GM12892 (cell line): ENCODE data around the gene GTF2H3.

Experiments used
- DNase-seq: peaks from one replicate; pipeline ENCODE4 v3.0.0; 2011; ENCODE audit not compliant: insufficient read length
- FAIRE-seq: peaks from 2 replicates; lab custom pipeline; 2011; peaks lifted over from hg19 to GRCh38; lab: Jason Lieb, UNC
- POLR2A ChIP-seq: IDR thresholded peaks from 2 replicates; pipeline ENCODE4 v1.6.1; 2011; ENCODE audit warnings: low read depth, low read length, control low read depth
- POLR2AphosphoS5 ChIP-seq: IDR thresholded peaks from 2 replicates; pipeline ENCODE4 v1.6.1; 2011; ENCODE audit warnings: low read depth, low read length, control low read depth
- TAF1 ChIP-seq: IDR thresholded peaks from 2 replicates; pipeline ENCODE4 v1.6.1; 2011; ENCODE audit warnings: low read depth, mild to moderate bottlenecking, control low read depth, low read length, borderline replicate concordance

GTF2H3 gene

DNA sequence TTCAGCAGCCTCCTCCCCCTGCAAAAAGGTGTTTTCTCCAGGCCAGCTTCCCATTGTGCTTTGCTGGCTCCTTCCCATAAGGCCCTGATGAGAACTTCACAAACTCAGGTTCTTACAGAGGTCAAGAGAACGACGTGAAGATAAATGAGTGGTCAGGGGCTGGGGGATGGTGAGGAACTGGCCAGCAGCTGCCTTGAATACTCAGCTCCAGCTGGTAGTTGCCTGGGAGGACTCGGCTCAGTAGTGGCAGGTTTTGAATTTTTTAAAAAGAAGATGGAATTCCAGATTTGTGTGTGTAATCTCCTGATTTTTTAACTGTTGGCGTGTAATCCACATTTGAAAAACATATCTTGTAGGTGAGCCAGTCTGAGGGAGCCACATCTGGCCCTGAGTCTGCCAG is 25.9 kb upstream of the GTF2H3 start:
- no peak for FAIRE-seq
- no peak for TF ChIP-seq POLR2A
- no peak for TF ChIP-seq POLR2AphosphoS5
- no peak for TF ChIP-seq TAF1
- DNase-seq: no peak

DNA sequence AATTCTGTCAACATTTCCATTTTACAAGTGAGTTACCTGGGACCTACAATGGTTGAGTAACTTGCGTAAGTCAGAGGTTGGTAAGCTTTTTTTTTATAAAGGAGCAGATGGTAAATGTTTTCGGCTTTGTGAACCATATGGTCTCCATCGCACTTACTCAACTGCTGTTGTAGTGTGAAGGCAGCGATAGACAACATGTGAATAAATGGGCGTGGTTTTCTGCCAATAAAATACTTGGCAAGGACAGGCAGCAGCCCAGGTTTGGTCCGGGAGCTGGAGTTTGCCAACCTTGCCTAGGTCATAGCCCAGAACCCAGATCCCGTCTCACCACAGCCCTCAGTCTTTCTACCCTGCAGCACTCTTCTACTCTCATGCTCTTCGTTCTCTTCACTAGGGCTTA is 25.4 kb upstream of the GTF2H3 start:
- TF ChIP-seq POLR2A (no peak), TAF1 (no peak), POLR2AphosphoS5 (no peak)
- DNase-seq: no peak
- FAIRE-seq: no peak

DNA sequence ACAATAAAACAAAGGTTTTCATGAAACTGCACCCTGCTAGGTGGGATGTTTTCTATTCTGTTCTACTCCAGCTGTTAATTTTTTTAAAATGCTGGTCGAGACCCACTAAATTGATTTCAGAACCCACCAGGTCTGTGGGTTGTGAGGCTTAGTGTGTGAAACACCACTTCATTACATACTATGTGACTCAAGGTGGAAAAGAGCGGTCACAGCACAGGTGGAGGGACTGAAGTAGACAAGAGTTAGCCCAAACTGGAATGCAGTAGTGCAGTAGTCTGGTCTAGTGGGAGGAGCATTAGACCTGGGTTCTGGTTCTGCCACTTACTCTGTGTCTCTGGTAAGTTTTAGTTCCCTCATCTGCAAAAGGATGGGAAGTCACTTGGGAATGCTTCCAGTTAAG is 19.5 kb upstream of the GTF2H3 start:
- no peak for FAIRE-seq
- no peak for TF ChIP-seq POLR2AphosphoS5
- DNase-seq: no peak

DNA sequence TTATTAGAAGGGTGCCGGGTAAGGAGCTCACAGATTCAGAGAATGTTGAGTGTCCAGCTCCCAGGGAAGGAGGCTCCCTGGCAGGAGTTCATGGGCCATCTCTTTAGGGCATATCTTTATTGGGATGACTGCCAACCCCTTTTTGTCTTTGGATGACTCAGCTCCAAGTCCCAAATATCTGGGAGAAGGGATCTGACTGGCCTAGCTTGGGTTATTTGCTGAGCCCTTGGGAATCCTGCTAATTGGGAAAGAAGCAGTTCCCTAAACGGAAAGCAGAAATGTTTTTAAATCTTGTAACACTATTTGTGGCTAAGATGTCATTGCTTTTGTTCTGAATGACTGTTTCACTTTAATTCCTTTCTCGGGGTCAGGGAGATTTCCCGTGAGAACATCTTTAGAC is 19.1 kb upstream of the GTF2H3 start:
- DNase-seq (no peak), FAIRE-seq (no peak)
- TF ChIP-seq POLR2A: no peak
- TF ChIP-seq TAF1: no peak
- TF ChIP-seq POLR2AphosphoS5: no peak

DNA sequence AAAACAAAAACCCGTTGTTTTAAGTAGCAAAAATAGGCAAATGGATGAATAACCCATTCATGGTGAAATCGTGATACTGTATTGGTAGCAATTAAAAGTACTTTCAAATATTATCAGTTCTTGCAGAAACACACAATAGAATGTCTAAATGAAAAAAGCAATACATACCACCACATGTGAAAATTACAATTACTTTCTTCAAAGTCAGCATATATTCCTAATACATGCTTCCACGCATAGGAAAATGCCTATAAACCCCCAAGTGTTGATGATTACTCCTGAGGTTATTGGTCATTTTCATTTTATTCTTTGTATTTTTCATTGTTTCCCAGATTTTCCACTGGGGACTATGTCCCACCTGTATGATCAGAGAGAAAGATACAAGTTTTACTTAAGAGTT is 16.5 kb upstream of the GTF2H3 start:
- TF ChIP-seq POLR2A (no peak), POLR2AphosphoS5 (no peak), TAF1 (no peak)
- DNase-seq (no peak), FAIRE-seq (no peak)

DNA sequence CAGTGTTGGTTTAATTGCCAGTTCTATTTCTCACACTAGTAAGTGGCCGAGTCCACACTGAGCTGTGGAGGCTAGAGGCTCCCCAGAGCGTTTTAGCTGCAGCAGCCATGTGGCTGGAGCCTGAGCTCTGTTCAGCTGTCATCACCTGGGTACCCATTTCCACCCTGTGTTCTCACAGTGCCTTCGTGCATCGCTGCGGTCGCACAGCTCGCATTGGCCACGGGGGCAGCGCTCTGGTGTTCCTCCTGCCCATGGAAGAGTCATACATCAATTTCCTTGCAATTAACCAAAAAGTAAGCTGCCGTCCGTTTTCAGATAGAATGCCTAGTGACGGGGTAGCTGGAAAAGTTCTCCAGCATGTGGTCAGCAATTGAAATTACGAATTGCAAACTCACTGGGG is 16.0 kb upstream of the GTF2H3 start:
- FAIRE-seq: no peak
- no peak for DNase-seq
- TF ChIP-seq POLR2A (no peak), TAF1 (no peak), POLR2AphosphoS5 (no peak)

DNA sequence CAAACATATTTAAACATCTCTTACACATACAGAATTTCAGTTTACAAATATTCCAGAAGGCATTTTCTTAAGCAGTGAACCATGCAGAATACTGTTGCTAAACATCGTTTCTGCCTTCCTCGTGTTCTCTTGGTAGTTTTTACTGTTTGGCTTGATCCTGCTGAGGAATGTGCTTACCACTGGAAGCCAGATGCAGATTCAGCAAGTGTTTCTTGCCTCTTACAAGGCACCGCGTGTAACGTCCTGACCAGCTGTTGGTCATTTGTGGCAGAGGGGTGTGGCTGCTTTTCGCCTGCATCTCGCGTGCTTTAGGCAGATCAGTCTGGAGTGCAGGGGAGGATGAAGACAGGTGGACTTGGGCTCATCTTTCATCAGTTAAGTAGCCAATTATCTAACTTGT is 12.5 kb upstream of the GTF2H3 start:
- DNase-seq (no peak), FAIRE-seq (no peak)
- TF ChIP-seq POLR2A (no peak), TAF1 (no peak), POLR2AphosphoS5 (no peak; the same call in 1 of the 2 replicates)

DNA sequence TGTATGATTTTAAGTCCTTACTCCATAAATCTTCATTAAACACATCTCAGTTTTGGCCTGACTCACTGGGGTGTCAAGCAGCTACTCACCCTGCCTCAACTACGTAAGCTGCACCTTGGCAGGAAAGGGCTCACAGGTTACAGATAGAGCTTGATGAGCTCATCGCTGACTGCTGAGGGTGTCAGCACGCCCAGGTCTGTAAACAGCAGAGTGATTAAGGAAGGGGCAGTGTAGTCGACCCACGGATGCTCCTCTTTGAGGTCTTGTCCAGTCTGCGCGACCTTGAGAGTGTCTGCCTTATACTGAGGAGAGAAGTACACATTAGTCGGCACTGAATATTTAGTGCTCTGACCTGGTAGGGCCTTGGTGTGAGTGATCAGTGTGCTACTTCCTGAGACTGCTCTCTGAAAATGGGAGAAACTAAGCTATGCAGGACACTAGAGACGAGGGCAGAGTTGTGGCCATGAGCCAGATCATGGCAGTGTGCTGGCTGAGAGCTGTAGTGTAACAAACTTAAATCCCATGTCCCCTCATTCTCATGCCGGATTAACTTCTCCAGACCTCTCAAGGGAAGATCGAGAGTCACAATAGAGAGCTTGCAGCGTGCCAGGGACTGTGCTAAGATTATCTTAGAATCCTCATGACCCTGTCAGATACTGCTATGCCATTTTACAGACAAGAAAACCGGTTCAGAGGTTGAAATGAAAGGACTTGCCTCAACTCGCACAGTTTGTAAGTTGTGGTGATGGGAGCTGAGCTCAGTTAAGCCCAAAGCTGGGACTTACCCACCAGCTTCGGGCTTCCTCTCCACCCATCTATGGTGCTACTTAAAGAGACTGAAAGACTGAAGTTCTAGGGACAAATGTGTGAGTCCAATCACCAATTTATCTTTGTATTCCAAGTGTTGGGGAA is 11.8 kb upstream of the GTF2H3 start:
- TF ChIP-seq TAF1 (no peak), POLR2A (no peak), POLR2AphosphoS5 (peak; percentile 67; the same call in 1 of the 2 replicates)

DNA sequence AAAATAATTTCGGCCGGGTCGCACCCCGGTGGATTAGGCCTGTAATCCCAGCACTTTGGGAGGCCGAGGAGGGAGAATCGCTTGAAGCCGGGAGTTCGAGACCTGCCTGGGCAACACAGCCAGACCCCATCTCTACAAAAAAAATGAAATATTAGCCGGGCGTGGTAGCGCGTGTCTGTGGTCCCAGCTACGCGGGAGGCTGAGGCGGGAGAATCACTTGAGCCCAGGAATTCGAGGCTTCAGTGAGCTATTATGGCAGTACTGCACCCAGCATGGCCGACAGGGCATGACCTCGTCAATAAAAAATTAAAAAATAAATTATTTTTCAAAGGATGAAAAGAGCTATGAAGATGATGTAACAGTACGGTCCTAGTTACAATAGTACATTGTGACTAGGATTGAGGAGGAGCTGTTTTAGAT is 523 bp downstream of the GTF2H3 start:
- FAIRE-seq: no peak
- no peak for TF ChIP-seq POLR2AphosphoS5
- TF ChIP-seq POLR2A: no peak
- TF ChIP-seq TAF1: no peak
- DNase-seq: no peak

More for the DNA sequence above, 11.8 kb upstream of the GTF2H3 start:
- no peak for DNase-seq
- no peak for FAIRE-seq

DNA sequence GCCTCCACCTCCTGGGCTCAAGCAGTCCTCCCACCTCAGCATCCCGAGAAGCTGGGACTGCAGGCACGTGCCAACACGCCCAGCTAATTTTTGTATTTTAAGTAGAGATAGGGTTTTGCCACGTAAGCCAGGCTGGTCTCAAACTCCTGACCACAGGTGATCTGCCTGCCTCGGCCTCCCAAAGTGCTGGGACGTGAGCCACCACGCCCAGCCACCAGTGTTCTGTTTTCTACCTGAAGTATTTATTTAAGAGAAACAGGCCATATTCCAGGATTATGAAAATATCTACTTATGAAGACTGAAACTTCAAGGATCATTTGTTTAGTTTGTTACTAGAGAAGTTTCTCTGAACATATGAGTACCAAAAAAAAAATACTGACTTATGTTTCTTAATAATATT is 10.3 kb downstream of the GTF2H3 start:
- no peak for TF ChIP-seq POLR2AphosphoS5
- no peak for TF ChIP-seq TAF1
- TF ChIP-seq POLR2A: no peak
- no peak for DNase-seq
- FAIRE-seq: no peak

DNA sequence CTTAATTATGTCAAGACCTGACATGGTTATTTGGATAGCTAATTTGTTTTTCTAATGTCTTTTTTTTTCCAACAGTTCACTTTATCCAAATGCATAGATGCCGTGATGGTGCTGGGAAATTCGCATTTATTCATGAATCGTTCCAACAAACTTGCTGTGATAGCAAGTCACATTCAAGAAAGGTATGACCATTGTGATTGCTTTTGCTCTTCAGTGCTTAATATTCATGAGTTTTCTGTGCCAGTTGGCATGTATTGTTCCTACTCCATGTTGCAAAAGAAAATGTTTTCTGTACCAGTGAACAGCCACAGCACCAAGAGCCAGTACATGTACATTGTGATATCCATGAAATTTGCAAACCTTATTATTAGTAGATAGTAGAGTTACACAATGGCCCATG is 11.8 kb downstream of the GTF2H3 start:
- DNase-seq (no peak), FAIRE-seq (no peak)
- TF ChIP-seq TAF1 (no peak), POLR2AphosphoS5 (no peak), POLR2A (no peak)

DNA sequence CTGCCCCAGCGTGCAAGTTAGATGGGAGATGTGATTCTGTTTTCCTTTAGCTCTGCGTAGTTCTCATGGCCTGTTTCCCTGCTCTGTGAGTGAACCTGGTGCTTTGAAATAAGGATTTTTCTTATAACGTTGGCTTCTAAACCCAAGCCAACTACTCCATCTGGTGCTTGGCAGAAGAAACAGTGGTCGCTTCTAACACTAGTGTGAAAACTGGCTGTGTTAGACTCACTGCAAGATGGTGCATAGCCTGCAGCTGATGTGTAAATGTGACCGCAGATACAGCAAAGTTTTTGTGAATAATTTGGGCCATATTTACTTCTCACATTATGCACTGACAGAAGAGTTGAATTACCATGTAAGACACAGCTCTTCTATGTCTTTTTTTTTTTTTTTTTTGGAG is 12.2 kb downstream of the GTF2H3 start:
- FAIRE-seq: no peak

DNA sequence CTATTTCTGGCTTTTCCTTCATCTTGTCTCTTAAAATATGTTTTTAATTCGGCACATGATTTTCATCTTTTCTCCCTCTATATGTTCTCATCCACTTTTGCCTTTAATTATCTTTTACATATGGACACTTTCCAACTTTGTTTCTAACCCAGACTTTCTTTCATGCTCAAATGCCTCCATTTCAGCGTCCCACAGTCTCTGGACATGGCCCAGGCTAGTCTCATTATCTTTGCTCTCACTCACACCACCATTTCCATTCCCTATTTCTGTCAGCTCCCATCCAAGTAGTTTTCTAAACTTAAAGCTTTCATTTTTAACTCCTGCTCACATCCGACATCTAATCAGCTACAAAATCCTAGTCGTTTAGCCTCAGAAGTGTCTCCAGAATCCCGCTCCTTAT is 14.8 kb downstream of the GTF2H3 start:
- FAIRE-seq (no peak), DNase-seq (no peak)
- TF ChIP-seq TAF1 (no peak), POLR2A (no peak)

More for the DNA sequence above, 12.2 kb downstream of the GTF2H3 start:
- DNase-seq: no peak
- TF ChIP-seq TAF1 (no peak), POLR2AphosphoS5 (no peak), POLR2A (no peak)
